Measurements from ENCODE around the gene TIMM10.

DNA sequence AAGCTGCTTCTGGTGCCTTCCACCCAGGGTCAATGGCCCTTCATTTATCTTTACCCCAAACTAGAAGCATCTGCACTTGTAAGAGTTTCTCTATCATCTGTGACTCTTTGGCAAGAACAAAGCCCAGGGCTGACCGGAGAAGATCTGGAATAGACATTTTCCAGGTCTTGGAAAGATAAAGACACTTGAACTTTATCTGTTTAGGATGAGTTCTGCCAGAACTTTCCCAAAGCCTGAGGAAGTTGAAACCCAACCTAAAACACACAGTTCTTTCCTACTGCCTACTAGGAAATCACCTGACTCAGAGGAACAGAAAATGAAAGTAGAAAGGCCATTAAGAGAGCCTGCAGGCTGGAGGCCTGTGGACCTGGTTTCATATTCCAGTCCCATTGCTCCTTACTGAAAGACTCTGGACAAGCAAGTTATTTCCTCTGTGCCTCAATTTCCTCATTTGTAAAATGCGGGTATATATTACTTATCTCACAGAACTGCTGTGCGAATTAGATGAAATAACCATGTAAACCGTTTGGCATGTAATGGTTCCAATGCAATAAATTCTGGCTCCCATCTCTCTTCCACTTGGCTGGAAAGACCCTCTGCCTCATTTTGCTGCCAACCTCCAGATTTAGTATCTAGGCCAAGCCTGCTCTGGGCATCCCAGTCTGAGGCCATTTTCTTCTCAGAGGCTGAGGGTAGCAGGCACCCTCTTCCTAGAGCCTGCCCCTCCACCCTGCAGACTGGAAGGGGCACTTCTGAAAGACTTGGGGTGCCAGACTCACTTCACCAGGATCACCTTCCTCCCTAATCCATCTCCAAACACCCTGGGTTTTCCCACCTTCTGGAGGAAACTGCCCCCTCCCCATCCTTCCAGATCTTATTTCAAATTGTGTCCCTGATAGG, 35.7 kb upstream of the TIMM10 start:
- TF ChIP-seq, protein P1, sequence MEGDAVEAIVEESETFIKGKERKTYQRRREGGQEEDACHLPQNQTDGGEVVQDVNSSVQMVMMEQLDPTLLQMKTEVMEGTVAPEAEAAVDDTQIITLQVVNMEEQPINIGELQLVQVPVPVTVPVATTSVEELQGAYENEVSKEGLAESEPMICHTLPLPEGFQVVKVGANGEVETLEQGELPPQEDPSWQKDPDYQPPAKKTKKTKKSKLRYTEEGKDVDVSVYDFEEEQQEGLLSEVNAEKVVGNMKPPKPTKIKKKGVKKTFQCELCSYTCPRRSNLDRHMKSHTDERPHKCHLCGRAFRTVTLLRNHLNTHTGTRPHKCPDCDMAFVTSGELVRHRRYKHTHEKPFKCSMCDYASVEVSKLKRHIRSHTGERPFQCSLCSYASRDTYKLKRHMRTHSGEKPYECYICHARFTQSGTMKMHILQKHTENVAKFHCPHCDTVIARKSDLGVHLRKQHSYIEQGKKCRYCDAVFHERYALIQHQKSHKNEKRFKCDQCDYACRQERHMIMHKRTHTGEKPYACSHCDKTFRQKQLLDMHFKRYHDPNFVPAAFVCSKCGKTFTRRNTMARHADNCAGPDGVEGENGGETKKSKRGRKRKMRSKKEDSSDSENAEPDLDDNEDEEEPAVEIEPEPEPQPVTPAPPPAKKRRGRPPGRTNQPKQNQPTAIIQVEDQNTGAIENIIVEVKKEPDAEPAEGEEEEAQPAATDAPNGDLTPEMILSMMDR (IDR thresholded peaks at IDR 0.05): no peak
- no peak for TF ChIP-seq POLR2A (IDR thresholded peaks at IDR 0.05)

Measured in right lobe of liver (tissue), 4 donors.